Upper lobe of left lung (tissue), 4 donors: Measurements from ENCODE around the gene AQP11.

Experiments used
- CTCF ChIP-seq, 6 experiments: fragments of 450-650 bp in 4 of 6; fragments of 200-600 bp in 2 of 6; sonication (generic) in 2 of 6; IDR thresholded peaks; one replicate each; pipeline ENCODE4 v1.5.1; 2016 to 2019; ENCODE audit warnings: antibody characterized with exemption in 6 of 6
- POLR2AphosphoS5 ChIP-seq, 2 donors: sonication (generic); formaldehyde crosslinking; IDR thresholded peaks; one replicate each; pipeline ENCODE4 v1.5.1; 2017; ENCODE audit warnings: antibody characterized with exemption in 2 of 2

GRCh38 chr11:77542296-77542695 is 47.5 kb upstream of the AQP11 start:
- TF ChIP-seq CTCF (IDR thresholded peaks at IDR 0.05) (no peak), POLR2AphosphoS5 (IDR thresholded peaks at IDR 0.05) (no peak)
